Esophagus muscularis mucosa (tissue), 4 donors: Measurements from ENCODE around the gene FMN2. TPM values are rescaled to one million over a fixed set of nuclear protein-coding genes. Genes with fewer than 3 reads are reported as not detected.

Source experiments
- DNase-seq: peaks from one replicate; pipeline ENCODE4 v3.0.0-alpha.2; 2017; ENCODE audit errors: extremely low spot score
- H3K27ac ChIP-seq, 4 donors: fragments of 200-600 bp; sonication (generic); replicated peaks in 1 of 4; 1 replicate in 3 of 4; 2 replicates in 1 of 4; pipeline ENCODE4 v1.5.1; 2016 to 2019; ENCODE audit warnings: mild to moderate bottlenecking in 1 of 4
- H3K27me3 ChIP-seq, 4 donors: fragments of 200-600 bp; sonication (generic); one replicate each; pipeline versions ENCODE4 v1.5.1 to v1.6.0; 2016 to 2019
- H3K36me3 ChIP-seq, 4 donors: fragments of 200-600 bp; sonication (generic); one replicate each; pipeline ENCODE4 v1.5.1; 2016 to 2019
- H3K4me1 ChIP-seq, 4 donors: fragments of 200-600 bp; sonication (generic); one replicate each; pipeline ENCODE4 v1.5.1; 2016 to 2019
- H3K4me3 ChIP-seq, 4 donors: fragments of 200-600 bp; sonication (generic); 1 replicate in 2 of 4; 2 replicates in 2 of 4; pipeline ENCODE4 v1.5.1; 2016 to 2019; ENCODE audit warnings: mild to moderate bottlenecking in 4 of 4, moderate library complexity in 1 of 4
- H3K9me3 ChIP-seq, 4 donors: fragments of 200-600 bp; sonication (generic); 1 replicate in 3 of 4; 2 replicates in 1 of 4; pipeline ENCODE4 v1.5.1; 2016 to 2019
- CTCF ChIP-seq, 3 experiments: fragments of 200-600 bp in 2 of 3; fragments of 450-650 bp in 1 of 3; sonication (generic) in 2 of 3; IDR thresholded peaks; one replicate each; pipeline ENCODE4 v1.5.1; 2017 to 2019; ENCODE audit warnings: antibody characterized with exemption in 3 of 3, mild to moderate bottlenecking in 2 of 3, moderate library complexity in 1 of 3
- EP300 ChIP-seq: sonication (generic); formaldehyde crosslinking; IDR thresholded peaks from one replicate; pipeline ENCODE4 v1.6.1; 2017; ENCODE audit warnings: antibody characterized with exemption
- POLR2A ChIP-seq: fragments of 450-650 bp; IDR thresholded peaks from one replicate; pipeline ENCODE4 v1.6.1; 2017; ENCODE audit warnings: antibody characterized with exemption, moderate library complexity, mild to moderate bottlenecking, low read depth
- POLR2AphosphoS5 ChIP-seq, 2 donors: sonication (generic); formaldehyde crosslinking; IDR thresholded peaks; one replicate each; pipeline ENCODE4 v1.6.1; 2017; ENCODE audit warnings: antibody characterized with exemption in 2 of 2
- WGBS: methylation state at CpG from one replicate; pipeline ENCODE4 v1.1.5; 2018; 5-methylcytosine and 5-hydroxymethylcytosine counted together
- intact Hi-C: fragments of 100-400 bp; cut with DNase I; formaldehyde crosslinking; loops from one replicate; pipeline ENCODE4 v1.15.1; 2023
- total RNA-seq, 4 donors: library from RNA; depleted of rRNA; stranded (reverse); fragments of >200 nt; gene quantifications; one replicate each; pipeline versions ENCODE4 v1.1.0 to v1.2.1, GENCODE V29; 2016

The FMN2 gene
- total RNA-seq, 4 donors from 2014 or later = 0.32 to 2.5 (median 1.4) TPM

- DNase-seq = no peak
- H3K27ac ChIP-seq = peak overlapping the region in 2 of 4 donors; percentile 11 to 67
- intact Hi-C loops = no loop called here
- no peaks in the 10 kb centered on the region for H3K9me3 ChIP-seq
- peak overlapping the region; percentile 53 to 62 (median 58) for H3K4me3 ChIP-seq
- H3K4me1 ChIP-seq = peaks cover 22 to 27% (median 26%) of the 10 kb centered on the region in 4 donors
- peaks cover 0 to 73% (median 21%) of the 10 kb centered on the region in 4 donors for H3K27me3 ChIP-seq
- TF ChIP-seq EP300 = no peak
- no peak for TF ChIP-seq CTCF (IDR thresholded peaks at IDR 0.05)
- TF ChIP-seq POLR2A = no peak
- no peak for TF ChIP-seq POLR2AphosphoS5 (IDR thresholded peaks at IDR 0.05)
- H3K36me3 ChIP-seq = no peaks in the 10 kb centered on the region
- WGBS = 4% methylated on average over 27 of the region's 65 CpGs
These were observed 1.7 kb downstream of the FMN2 start for GRCh38 chr1:240093120-240093961.

GRCh38 chr1:240094041-240094722 lies 2.5 kb downstream of the FMN2 start:
- DNase-seq = no peak
- Histone ChIP-seq H3K27ac (no peak overlapping the region), H3K36me3 (no peaks in the 10 kb centered on the region), H3K27me3 (peaks cover 0 to 66% (median 21%) of the 10 kb centered on the region in 4 donors), H3K4me1 (peaks cover 22 to 27% (median 26%) of the 10 kb centered on the region in 4 donors), H3K4me3 (no peak overlapping the region), H3K9me3 (no peaks in the 10 kb centered on the region)
- intact Hi-C loops = no loop called here
- TF ChIP-seq POLR2AphosphoS5 (IDR thresholded peaks at IDR 0.05) = no peak
- no peak for TF ChIP-seq CTCF (IDR thresholded peaks at IDR 0.05)
- TF ChIP-seq POLR2A = no peak
- no peak for TF ChIP-seq EP300
- WGBS = 88% methylated on average over 14 of the region's 14 CpGs

GRCh38 chr1:240096974-240097373 lies 5.3 kb downstream of the FMN2 start:
- peaks cover 0 to 45% (median 13%) of the 10 kb centered on the region in 4 donors for H3K27me3 ChIP-seq
- H3K4me1 ChIP-seq = peaks cover 16 to 19% (median 17%) of the 10 kb centered on the region in 4 donors
- no peak for DNase-seq
- intact Hi-C loops = no loop called here
- no peaks in the 10 kb centered on the region for H3K36me3 ChIP-seq
- no peak overlapping the region for H3K4me3 ChIP-seq
- no peaks in the 10 kb centered on the region for H3K9me3 ChIP-seq
- TF ChIP-seq EP300 (no peak), POLR2AphosphoS5 (IDR thresholded peaks at IDR 0.05) (no peak), POLR2A (no peak), CTCF (IDR thresholded peaks at IDR 0.05) (no peak)
- WGBS = 87% methylated on average over 4 of the region's 4 CpGs
- no peak overlapping the region for H3K27ac ChIP-seq

- intact Hi-C loops = no loop called here
- Histone ChIP-seq H3K36me3 (no peaks in the 10 kb centered on the region), H3K4me1 (peaks cover 1 to 3% (median 2%) of the 10 kb centered on the region in 4 donors), H3K9me3 (no peaks in the 10 kb centered on the region), H3K4me3 (no peak overlapping the region), H3K27me3 (peaks cover 0 to 30% (median 1%) of the 10 kb centered on the region in 4 donors), H3K27ac (no peak overlapping the region)
- TF ChIP-seq POLR2AphosphoS5 (IDR thresholded peaks at IDR 0.05) (no peak), EP300 (no peak), CTCF (IDR thresholded peaks at IDR 0.05) (no peak), POLR2A (no peak)
- 94% methylated on average over 6 of the region's 6 CpGs for WGBS
- no peak for DNase-seq
These were observed 6.9 kb downstream of the FMN2 start for GRCh38 chr1:240098534-240098933.
